HepG2 (cell line): ENCODE data around the gene ZNF593OS. TPM values are rescaled to one million over a fixed set of nuclear protein-coding genes. Genes with fewer than 3 reads are reported as not detected.

Experiments used
- ATAC-seq: fragments of 200-7000 bp; cut with Tn5 transposase; 3 replicates; pipeline ENCODE4 v1.9.1; 2020; ENCODE audit warnings: mild to moderate bottlenecking, moderate library complexity
- BruUV-seq: library from RNA; stranded (reverse); fragments of 400-500 nt; replicated peaks from 2 replicates; lab custom pipeline; 2021; lab: Mats Ljungman, UMichigan
- CTCF ChIA-PET: fragments of 300-600 bp; formaldehyde crosslinking; extraction: SDS; loops from one replicate; lab custom pipeline; 2021; ENCODE audit warnings: low total read pairs, inconsistent platforms, low intra/inter-chr PET ratio; lab: Yijun Ruan, JAX
- POLR2A ChIA-PET: fragments of 350-600 bp; sonication (Branson Sonifier 250); formaldehyde crosslinking; loops from one replicate; lab custom pipeline; 2020; ENCODE audit warnings: antibody characterized with exemption, inconsistent platforms; lab: Yijun Ruan, JAX
- DNase-seq: peaks from one replicate; pipeline ENCODE4 v3.0.0-alpha.2; 2015; ENCODE audit warnings: low spot score
- FAIRE-seq: peaks from 3 replicates; lab custom pipeline; 2011; peaks lifted over from hg19 to GRCh38; lab: Jason Lieb, UNC
- H2AFZ ChIP-seq: one replicate; pipeline ENCODE4 v1.6.1; 2011; ENCODE audit warnings: low read length, inconsistent platforms
- H3K27ac ChIP-seq: fragments of 300-600 bp; 3 replicates; pipeline ENCODE4 v1.8.0; 2011; ENCODE audit warnings: mixed run types, mild to moderate bottlenecking, mixed read lengths, low read length, inconsistent platforms; ENCODE audit not compliant: insufficient read depth; ENCODE audit errors: extremely low read length
- H3K27me3 ChIP-seq, 2 experiments: fragments of 200-600 bp in 1 of 2; 2 replicates in 1 of 2; 3 replicates in 1 of 2; pipeline versions ENCODE4 v1.6.0 to v1.8.0; 2011; ENCODE audit warnings: low read length in 2 of 2, mild to moderate bottlenecking in 2 of 2, moderate library complexity in 2 of 2, inconsistent platforms in 1 of 2; ENCODE audit not compliant: insufficient read depth in 2 of 2, control insufficient read depth in 1 of 2
- H3K36me3 ChIP-seq, 2 experiments: fragments of 200-600 bp in 1 of 2; replicated peaks in 1 of 2; 2 replicates in 1 of 2; 3 replicates in 1 of 2; pipeline versions ENCODE4 v1.5.1 to v1.8.0; 2011; ENCODE audit warnings: low read length in 2 of 2, inconsistent platforms in 1 of 2; ENCODE audit not compliant: insufficient read depth in 2 of 2, control insufficient read depth in 1 of 2
- H3K4me1 ChIP-seq: 2 replicates; pipeline ENCODE4 v1.5.1; 2012; ENCODE audit warnings: low read length, inconsistent platforms; ENCODE audit not compliant: insufficient read depth
- H3K4me2 ChIP-seq: 2 replicates; pipeline ENCODE4 v1.6.0; 2011; ENCODE audit warnings: low read depth, low read length, inconsistent platforms
- H3K4me3 ChIP-seq, 3 experiments: fragments of 200-600 bp in 1 of 3; sonication (generic), shearing (Covaris generic) in 1 of 3; replicated peaks in 1 of 3; 2 replicates each; pipeline ENCODE4 v1.5.1; 2011 to 2016; ENCODE audit warnings: low read length in 3 of 3, inconsistent platforms in 2 of 3, low read depth in 2 of 3, mild to moderate bottlenecking in 2 of 3, control low read depth in 1 of 3, mixed read lengths in 1 of 3; ENCODE audit not compliant: insufficient read depth in 1 of 3
- H3K79me2 ChIP-seq: one replicate; pipeline ENCODE4 v1.6.1; 2011; ENCODE audit warnings: low read length, inconsistent platforms; ENCODE audit not compliant: insufficient read depth
- H3K9ac ChIP-seq: 2 replicates; pipeline ENCODE4 v1.6.0; 2011; ENCODE audit warnings: mild to moderate bottlenecking, low read depth, low read length, inconsistent platforms; ENCODE audit not compliant: insufficient read depth
- H3K9me3 ChIP-seq: 2 replicates; pipeline ENCODE4 v1.5.1; 2012; ENCODE audit warnings: mild to moderate bottlenecking, low read length
- H4K20me1 ChIP-seq: 2 replicates; pipeline ENCODE4 v1.6.0; 2011; ENCODE audit warnings: inconsistent platforms, mild to moderate bottlenecking, low read length, moderate library complexity; ENCODE audit not compliant: insufficient read depth
- CEBPB ChIP-seq: IDR thresholded peaks from 2 replicates; pipeline ENCODE4 v1.6.1; 2011; ENCODE audit warnings: low read depth, low read length, improper control_type of control experiment, borderline replicate concordance
- CEBPG ChIP-seq: IDR thresholded peaks from 2 replicates; pipeline ENCODE4 v1.6.1; 2016
- CSRNP2 ChIP-seq: sonication (generic); formaldehyde crosslinking; conservative IDR thresholded peaks from 2 replicates; pipeline ENCODE4 v1.8.0; 2022; ENCODE audit warnings: low read depth, missing genetic modification reagents
- JUNB ChIP-seq: sonication (generic); formaldehyde crosslinking; IDR thresholded peaks from 2 replicates; pipeline ENCODE4 v1.8.0; 2022; ENCODE audit warnings: missing genetic modification reagents, mild to moderate bottlenecking, borderline replicate concordance
- MTERF4 ChIP-seq: sonication (generic); formaldehyde crosslinking; IDR thresholded peaks from 2 replicates; pipeline ENCODE4 v1.8.0; 2023; ENCODE audit warnings: mild to moderate bottlenecking, missing genetic modification reagents
- ZNF33B ChIP-seq: sonication (generic); formaldehyde crosslinking; IDR thresholded peaks from 2 replicates; pipeline ENCODE4 v1.5.1; 2020; ENCODE audit warnings: mild to moderate bottlenecking, missing genetic modification reagents
- WGBS: methylation state at CpG from one replicate; pipeline ENCODE4 v1.1.6; 2017; ENCODE audit warnings: low lambda C conversion rate; 5-methylcytosine and 5-hydroxymethylcytosine counted together
- in situ Hi-C: cut with HindIII; loops from 2 replicates; pipeline ENCODE4 v1.10.0; 2017; ENCODE audit warnings: low pct_unique_long_range_greater_than_20kb; ENCODE audit not compliant: extremely low pct_ligation_motif_present
- intact Hi-C: fragments of 100-400 bp; cut with micrococcal nuclease; formaldehyde crosslinking; loops from one replicate; pipeline ENCODE4 v1.10.0; 2022; ENCODE audit not compliant: unreplicated experiment
- polyA plus RNA-seq, 8 experiments: library from polyadenylated mRNA; depleted of rRNA in 3 of 8; stranded (reverse) in 7 of 8; unstranded in 1 of 8; fragments of >200 nt; fragmentation: Illumina TruSeq in 4 of 8; extraction: Trizol in 4 of 8; gene quantifications; 2 replicates each; pipeline versions ENCODE4 v1.2.1 to v1.2.3, GENCODE V29; 2011 to 2016; ENCODE audit warnings: low read depth in 4 of 8, missing spikeins in 1 of 8, mixed read lengths in 1 of 8; ENCODE audit not compliant: insufficient read depth in 1 of 8
- total RNA-seq, 5 experiments: library from RNA; depleted of rRNA; stranded (reverse); fragments of >200 nt; fragmentation: Illumina TruSeq; extraction: Trizol; gene quantifications; 2 replicates each; pipeline ENCODE4 v1.2.3, GENCODE V29; 2016; ENCODE audit warnings: low read depth in 1 of 5

ZNF593OS gene
- total and polyA plus RNA-seq, 2 of the 13 experiments (the other 11 are each of a cell fraction or from before 2014, with no cell fraction given), result not detected

GRCh38 chr1:26164861-26165842 lies 6.5 kb downstream of the ZNF593OS start:
- Histone ChIP-seq H3K27me3 (peaks cover 8 to 43% of the 10 kb centered on the region in 2 experiments; a peak in 4 of 5 replicates), H3K9ac (peak overlapping the region; percentile 39; the same call in 1 of the 2 replicates), H4K20me1 (no peaks in the 10 kb centered on the region), H3K79me2 (peaks cover 2% of the 10 kb centered on the region), H3K36me3 (no peaks in the 10 kb centered on the region), H3K27ac (no peak overlapping the region), H2AFZ (no peak overlapping the region), H3K4me2 (peak overlapping the region; percentile 89), H3K4me3 (peak overlapping the region; percentile 50 to 76 (median 64); a peak in 4 of 6 replicates), H3K4me1 (peaks cover 40% of the 10 kb centered on the region), H3K9me3 (no peaks in the 10 kb centered on the region)
- intact Hi-C loops, result loop anchor here (5.0 kb wide), 2 partner anchors 53 to 128 kb away; partner anchors contain the start of gene PDIK1L
- ATAC-seq, result no peak
- in situ Hi-C loops, result loop anchor here (10.0 kb wide), 1 partner anchor 270 kb away; no protein-coding TSS in a partner anchor
- ChIA-PET CTCF (interaction anchor here (1.7 to 2.0 kb wide), 2 partner anchors 60 to 69 kb away, joined by 6 to 11 read pairs; partner anchors contain the start of gene CEP85), POLR2A (no interaction called here)
- DNase-seq, result no peak
- TF ChIP-seq CEBPB (no peak), JUNB (CRISPR knock-in tag) (no peak), CSRNP2 (CRISPR knock-in tag) (no peak), CEBPG (no peak), ZNF33B (CRISPR knock-in tag) (no peak), MTERF4 (no peak)
- no TSS peak for BruUV-seq
- no peak for FAIRE-seq
- WGBS, result 45% methylated on average over 19 of the region's 19 CpGs
